ENCODE measurements around the gene OTOF.

- no peak for TF ChIP-seq CTCF (conservative IDR thresholded peaks at IDR 0.05 in 1 of 2, IDR thresholded peaks at IDR 0.05 in 1 of 2; ENCODE audit: low read depth in 1 of 2, low read length in 2 of 2)
- no peak for TF ChIP-seq EZH2 (IDR thresholded peaks at IDR 0.05; ENCODE audit: low read length, missing control alignments)
Measured at GRCh38 chr2:26435106-26435505, 42.8 kb downstream of the OTOF start.
